SW 1271 (cell line): Measurements from ENCODE around the gene MAN2A1.

Experiments
- DNase-seq, 2 experiments: peaks; one replicate each; lab custom pipeline; 2025; lab: John Stamatoyannopoulos, UW

Gene MAN2A1

DNA sequence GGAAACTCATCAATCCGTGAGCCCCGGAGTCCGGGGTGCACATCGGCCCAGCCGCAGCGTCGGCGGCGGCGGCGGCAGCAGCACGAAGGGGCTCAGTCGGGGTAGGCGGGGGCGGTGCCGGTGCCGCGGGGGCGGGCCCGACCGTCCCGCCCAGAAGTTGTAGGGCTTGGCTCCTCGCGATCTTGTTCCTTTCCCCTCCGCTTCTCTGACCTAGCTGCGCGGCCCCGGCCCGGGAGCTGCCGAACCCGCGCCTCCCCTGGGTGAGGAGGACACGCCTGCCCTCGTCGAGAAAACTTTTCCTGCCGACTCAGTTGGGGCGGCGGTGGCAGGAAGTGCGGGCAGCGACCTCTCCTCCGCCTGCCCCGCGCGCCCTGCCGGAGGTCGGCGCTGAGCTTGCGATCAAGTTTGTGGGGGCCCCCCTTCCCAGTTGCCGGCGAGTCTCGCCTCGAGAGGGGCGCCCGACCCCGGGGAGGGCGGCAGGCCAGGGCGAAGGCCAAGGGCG lies at the start of gene MAN2A1:
TSS of gene MAN2A1 (plus strand) at position 188 of the 502 bp plus-strand sequence. CDS start 491 bp downstream, outside the sequence.
- peak; percentile 29 to 80 for DNase-seq

DNA sequence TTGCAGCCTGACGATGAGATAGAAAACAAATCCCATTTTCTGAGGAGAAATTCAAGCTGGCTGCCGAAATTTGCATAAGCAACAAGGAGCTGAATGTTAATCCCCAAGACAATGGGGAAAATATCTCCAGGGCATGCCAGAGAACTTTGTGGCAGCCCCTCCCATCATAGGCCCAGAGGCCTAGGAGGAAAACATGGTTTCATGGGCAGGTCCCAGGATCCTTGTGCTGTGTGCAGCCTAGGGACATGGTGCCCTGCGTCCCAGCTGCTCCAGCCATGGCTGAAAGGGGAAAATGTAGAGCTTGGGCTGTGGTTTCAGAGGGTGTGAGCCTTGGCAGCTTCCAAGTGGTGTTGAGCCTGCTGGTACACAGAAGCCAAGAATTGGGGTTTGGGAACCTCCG lies 48.8 kb upstream of the MAN2A1 start:
- no peak for DNase-seq

DNA sequence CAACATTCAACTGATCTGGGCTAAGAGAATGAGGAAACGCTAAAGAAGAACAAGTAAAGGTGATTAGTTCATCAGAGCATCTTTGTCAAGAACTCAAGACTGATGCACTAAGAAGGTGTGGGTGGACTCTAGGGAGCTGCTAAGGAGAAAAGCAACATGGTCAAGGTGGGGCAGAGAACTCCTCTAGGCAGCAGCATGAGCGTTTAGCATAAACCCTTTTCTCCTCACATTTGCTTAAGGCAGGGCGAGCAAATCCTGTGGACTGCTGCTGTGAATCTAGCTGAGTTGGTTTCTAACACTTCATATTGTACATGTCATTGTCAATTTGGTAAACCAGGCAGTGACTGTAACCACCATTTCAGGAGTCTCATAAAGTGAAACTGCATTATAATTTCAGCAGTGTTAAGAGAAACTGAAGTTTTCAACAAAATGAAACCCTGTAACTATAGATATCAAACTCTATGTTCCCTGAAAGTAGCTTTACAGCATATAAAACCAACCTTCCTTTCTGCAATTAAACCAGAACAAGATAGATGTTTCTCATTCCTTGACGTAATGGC lies 45.9 kb upstream of the MAN2A1 start:
- no peak for DNase-seq

DNA sequence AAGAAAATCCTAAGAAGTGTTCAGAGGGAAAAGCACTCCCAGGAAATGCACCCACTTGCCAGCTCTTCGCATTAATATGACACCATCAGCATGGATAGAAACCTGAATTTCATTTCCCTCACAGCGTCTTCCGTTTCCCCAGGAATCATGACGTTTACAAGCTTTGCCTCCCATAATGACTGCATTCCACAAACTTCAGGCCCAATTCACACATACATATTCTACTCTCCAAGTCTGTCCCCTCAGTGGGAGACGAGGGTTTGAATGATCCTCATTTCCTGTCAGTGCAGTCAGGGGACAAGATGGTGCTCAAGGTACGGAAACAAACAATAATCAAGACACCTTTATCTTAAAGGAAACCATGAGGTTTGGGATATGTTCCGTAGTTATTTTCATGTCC lies 44.9 kb upstream of the MAN2A1 start:
- DNase-seq = no peak

DNA sequence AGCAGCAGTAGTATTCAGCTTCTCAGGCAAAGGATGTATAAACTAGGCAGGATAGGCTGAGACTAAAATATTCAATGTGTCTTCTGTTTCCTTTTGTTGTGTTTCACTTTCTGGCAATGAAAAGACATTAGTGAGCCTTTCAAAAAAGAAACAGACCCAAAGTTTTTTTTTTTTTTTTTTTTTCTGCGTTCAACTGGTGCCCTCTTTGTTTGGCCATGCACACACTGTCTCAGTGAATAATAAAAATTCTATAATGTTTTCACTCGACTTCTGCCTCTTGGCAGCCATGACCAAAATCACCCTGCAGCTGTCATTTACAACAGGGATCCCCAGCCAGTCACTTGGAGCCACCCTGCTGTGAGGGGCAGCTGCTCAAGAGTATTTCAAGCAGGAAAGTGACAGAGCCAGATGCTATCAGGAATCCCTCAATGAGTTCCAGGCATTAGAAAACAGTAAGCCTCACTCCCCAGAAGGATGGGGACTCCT lies 44.0 kb upstream of the MAN2A1 start:
- no peak for DNase-seq

DNA sequence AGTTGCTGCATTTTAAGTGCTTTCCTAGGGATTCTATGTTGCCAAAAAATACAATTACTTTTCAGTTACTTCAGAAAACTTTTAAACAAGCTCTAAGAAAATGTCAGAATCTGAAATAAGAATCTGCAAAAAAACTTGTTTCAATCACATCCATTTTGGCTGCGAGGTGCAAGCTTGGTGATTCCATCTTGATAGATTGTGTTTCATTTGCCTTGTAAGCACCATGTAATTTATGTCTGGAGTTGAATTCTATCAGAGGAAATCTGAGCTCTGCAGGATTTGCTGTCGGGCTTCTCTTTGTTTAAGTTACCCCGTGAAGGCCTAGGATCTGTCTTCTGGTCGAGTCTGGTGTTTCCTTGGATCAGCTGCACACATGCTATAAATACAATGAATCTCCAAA lies 40.4 kb upstream of the MAN2A1 start:
- no peak for DNase-seq

DNA sequence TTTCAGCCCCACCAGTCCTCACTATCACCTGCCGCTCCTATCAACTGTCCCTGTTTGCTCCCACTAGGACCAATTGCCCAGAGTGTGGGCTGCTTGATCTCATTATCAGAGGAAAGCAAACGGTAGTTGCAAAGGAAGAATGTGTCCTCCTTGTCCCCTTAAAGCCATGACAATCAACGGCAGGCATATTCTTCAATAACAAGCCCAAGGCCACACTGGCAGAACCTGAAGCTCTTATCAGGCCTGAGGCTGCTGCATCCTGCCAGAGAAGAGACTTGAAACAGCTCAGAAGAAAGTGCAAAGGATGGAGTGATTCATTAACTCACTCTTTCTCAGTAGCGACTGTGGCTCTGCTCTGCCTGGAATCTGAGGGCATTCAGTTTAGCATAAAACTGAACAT lies 39.2 kb upstream of the MAN2A1 start:
- no peak for DNase-seq

DNA sequence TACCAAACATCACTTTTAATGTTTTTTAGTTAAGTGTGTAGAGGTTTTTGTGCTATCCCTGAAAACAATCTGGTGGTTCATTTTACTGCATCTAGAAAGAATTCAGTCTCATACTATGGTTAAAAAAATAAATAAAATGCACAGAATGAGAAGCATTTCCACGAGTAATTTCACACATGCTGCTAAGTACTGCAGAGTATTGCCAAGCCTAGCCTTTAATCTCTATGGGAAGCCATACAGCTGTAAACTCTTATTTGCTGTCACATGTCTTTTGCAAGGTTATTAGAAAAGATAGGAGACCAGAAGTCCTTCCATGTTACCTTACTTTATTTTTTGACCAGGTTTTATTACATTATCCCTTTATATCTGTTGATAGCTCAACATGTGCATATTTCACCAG lies 37.6 kb upstream of the MAN2A1 start:
- no peak for DNase-seq

DNA sequence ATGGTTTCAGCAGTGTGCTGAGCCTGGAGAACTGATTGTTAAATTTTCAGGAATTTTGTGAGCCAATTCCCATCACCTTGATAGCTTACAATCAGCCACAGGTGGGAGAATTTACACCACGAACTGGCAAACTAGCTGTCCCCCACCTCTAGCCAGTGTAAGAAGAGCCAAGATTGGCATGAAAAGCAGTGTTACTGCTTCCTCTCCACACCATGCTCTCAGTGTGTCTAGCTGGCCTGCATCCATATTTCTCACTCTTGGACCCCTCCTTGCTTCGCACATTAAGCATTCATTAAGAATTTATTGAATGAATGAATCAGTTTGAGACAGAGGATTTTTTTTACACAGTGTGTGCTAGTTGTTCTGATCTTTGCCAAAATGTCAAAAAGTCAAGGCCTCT lies 36.7 kb upstream of the MAN2A1 start:
- DNase-seq = no peak

DNA sequence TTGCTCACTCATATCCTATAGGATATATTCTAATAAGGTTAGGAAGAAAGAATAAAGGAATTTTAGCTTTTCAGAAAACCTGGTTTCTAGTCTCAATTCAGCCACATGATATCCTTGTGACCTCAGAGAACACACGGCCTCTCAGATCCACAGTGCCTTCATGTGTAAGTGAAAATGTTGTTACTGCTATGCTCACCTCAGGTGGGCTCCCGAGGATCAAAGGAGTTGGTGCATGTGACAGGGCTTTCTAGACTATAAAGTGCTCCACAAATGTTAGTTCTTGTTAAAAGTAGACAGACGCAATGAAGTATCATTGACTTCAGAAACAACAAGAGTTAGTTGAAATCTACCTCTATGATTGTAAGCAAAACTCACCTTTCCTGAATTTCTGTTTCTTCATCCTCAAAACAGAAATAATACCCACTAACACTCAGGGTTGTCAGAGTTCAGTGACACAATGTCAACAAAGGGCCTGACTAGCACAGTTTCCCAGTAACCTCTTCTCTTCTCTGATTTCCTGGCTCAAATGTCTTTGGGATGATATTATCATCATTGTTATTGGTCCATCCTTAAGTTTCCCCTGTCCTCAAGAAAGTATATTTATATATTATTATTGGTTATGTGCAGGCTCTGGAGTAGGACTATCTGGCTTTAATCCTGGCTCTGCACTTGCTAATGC lies 36.0 kb upstream of the MAN2A1 start:
- no peak for DNase-seq

DNA sequence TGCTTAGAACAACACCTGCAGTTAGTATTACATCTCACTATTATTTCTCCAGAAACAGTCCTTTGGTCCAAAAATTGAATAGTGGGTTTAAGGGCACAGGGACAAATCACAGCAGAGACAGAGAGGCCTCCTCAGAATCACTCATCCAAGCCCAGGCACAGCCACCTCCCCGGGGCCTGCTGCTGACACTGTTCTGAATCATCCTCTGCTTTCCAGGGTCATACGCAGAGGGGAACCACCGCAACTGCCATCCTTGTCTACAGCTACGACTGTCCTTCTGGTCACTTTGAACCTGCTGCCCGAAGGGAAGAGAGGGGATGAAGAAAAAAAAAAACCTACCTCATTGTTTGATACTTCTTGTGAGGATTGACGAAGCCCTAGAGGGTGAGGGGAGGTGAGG lies 35.3 kb upstream of the MAN2A1 start:
- DNase-seq = no peak

DNA sequence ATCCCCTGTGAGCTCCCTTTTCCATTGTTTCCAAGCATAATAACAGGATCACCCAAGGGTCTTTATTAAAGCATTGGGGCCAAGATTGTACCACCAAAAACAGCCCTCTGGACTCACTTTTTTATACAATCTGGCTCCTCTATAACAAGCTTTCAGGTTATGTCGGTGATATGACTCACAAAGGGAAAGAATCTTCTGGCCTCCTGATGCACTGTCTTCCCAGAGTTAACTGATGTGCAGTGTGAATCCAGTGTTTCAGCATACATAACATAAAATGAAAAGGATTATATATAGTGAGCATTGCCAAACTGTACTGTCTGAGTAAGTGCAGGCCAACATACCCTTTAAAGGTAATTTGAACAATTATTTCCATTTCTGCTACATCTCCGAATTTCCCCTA lies 33.9 kb upstream of the MAN2A1 start:
- DNase-seq = no peak

DNA sequence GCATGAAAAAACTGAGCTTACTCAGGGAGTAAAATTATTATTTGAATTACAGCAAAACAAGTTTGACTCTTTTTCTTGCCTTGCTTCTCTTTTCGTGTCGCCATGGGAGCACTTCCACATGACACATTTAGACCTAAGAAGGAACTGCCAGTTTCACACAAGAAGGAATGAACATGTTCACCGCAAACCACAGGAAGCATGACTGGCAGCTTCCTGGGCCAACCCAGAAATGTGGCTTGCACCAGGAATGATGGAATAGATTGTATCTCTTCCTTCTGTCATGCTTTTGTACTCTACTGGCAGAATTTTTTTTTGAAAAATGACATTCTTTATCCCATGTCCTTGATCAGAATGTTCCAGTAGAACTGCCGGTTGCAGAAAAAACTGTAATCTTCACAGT lies 32.9 kb upstream of the MAN2A1 start:
- DNase-seq = no peak

DNA sequence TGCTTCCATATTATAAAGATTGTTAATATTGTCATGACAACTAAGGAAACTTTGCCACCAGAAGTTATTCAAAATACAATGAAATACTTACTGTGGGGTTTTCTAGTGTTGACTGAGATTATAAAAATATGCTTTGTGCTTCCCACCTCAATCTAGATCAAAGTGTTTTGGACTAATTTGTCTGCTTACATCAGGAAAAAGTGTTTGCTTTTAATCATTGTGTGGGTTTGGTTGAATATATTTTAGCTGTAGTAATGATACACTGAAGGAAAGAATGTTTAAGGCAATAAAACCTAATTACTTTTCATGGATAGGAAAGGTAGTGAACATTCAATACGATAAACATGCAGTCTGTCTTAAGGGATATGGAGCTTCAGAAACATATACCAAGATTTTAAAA lies 29.8 kb upstream of the MAN2A1 start:
- no peak for DNase-seq

DNA sequence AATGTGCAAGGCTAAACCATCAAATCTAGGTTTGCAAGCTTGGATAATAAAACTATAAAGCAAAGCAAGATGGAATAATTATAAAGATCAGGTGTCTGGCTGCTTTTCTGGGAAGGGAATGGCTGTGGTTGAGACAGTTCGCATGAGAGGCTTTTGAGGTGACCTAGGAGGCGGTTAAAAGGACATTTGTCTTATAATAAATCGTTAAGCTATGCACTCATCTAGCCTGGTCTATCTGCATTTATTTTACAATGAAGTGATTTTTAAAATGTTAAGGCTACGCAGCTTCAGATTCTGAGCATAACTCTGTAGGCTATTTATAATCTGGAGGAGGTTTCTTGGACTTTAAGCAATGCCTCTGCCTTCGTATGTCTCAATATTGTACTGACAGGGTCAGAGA lies 29.4 kb upstream of the MAN2A1 start:
- no peak for DNase-seq

DNA sequence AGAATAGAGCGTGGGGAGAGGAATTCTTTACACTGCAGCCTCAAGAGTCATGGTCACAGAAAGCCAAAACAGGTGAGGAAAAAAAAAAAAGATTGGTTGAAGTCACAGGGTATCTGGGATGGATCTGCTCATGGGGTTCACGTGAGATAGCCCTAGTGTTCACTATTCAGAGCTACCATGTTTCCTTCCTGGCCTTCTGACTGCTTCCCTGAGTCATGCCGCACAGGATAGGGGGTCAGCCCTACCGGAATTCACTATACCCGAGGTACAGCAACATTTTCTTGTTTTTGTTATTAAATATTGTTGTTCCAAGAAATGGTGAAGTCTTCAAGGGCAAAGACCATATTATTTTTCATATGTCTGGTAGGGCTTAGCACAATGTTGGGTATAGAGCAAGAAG lies 21.5 kb upstream of the MAN2A1 start:
- DNase-seq = no peak

DNA sequence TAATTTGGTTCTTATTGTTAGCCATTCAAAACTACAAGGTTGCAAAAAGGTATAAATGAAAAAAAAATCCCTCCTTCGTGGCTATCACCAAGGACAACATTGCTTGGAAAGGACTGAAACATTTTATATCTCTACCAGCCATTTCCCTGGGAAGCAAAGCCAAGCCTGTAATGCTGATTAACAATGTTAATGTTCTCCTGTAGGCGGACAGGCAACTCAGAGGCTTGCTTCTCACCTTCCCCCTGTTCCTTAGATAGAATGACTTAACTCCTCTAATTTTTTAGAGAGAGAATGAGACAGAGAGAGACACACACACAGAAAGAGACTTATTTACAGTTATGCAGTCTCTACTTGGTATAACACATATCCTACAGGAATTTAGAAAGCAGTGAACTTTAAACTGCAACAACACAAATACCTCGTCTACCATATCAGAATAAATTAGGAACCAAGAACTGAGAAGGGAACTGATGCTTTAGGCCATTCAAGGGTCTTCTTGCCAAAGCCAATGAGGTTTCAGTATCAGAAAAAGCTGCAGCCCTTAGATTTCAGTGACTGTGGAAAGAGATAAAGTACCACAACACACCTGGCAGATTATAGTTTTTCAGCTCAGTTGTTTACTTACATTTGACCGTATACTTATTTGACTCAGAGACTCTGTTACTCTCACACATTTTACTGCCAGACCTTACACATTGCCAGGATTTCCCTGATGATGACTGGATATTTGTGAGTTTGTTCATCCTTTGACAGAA lies 20.9 kb upstream of the MAN2A1 start:
- no peak for DNase-seq

DNA sequence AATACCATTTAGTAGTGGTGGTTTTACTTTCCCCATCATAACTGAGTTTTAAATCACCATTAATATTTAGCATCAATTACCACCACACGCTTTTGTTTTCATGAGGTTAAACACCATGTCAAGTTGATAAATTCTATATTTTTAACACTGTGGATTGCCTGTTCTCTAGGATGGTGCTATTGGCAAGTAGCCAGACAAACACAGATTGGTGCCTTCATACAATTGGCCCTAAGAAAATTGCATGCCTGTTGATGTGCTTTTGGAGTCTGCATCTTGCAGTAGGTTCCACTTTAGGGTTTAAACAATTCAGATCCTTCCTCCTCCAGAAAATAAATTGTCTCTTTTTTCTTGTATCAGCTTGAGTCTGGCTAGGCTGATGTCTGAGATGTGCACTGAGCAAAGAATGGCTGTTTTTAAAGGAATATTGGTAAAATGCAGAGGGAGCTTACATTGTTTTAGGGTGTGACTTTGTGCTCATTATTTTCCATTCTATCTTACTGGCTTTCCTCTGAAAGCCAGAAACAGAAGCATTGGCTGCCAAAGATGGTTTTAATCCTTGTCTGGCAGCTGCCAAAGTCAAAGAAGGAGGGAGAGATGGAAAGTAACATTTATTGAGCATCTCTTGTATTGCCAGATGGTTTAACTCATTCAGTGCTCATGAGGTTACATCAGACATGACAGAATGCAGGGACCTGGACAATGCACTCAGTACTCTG lies 19.6 kb upstream of the MAN2A1 start:
- no peak for DNase-seq

DNA sequence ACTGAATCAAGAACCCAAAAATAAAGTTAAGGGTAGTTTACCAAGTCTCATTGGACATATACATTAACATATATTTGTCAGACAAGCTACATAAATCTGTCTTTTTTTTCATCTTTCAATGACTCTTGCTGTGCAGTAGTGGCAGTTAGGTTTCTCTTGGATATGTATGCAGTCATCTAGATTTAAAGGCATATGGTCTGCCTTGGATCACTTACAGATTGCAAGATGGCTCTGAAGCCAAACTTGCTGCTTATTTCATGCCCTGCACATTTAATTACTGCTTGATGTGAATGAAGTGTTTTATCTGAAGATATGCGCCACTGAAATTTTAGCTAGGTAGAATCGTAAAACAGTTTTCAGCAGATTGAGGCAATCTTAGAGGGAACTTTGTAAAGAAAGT lies 18.6 kb upstream of the MAN2A1 start:
- DNase-seq = no peak

DNA sequence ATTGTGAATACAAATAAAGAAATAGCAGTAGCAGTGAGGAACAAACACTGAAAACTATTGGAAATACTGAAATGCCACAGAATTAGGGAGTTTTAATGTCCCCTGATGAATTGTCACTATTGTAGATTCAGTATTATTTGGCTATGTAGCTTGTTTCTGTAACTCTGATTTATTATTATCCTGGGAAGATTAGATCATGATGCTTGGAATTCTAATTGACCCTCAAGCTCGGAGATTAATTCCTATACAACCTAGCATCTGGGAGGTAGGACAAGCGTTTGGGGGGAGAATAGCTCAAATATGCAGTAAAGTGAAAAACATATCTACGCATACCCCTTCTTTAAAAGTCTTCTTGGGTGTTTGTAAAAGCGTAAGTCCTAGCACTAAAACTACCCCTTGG lies 15.1 kb upstream of the MAN2A1 start:
- DNase-seq = no peak

DNA sequence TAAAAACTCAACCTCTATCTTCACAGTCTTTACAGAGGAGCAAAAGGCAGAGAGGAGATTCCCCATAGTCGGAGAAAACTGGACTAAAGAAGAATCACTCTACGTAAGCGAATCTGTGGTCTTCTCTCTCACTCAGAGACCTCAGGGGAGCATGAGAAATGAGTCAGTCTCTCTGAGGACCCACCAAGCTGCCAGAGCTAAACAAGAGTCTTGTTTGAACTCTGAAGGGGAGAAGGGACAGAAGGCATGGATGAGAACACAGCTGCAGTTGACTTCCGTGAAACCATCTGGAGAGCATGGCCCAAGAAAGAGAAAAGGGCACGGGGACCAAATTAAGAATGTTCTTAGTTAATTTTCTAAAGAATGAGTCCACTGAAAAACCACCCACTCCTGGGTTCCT lies 12.8 kb upstream of the MAN2A1 start:
- DNase-seq = no peak

DNA sequence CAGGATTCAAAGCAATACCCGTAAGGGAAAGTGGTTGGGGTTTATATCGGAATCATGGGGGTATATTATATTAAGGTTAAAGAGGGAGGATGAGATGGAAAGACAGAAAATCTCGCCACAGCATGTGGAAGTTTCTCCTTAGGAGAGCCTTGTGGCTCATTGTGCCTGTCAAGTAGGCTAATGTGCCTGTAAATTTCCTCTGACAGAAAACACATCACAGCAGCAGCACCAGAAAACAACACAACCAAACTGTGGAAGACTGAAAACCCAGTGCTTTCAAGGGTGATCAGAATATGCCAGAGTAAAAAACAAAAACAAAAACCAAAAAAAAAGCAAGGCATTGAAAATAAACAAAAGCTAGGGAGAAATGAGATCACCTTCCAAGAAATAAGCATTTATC lies 11.3 kb upstream of the MAN2A1 start:
- DNase-seq = no peak

DNA sequence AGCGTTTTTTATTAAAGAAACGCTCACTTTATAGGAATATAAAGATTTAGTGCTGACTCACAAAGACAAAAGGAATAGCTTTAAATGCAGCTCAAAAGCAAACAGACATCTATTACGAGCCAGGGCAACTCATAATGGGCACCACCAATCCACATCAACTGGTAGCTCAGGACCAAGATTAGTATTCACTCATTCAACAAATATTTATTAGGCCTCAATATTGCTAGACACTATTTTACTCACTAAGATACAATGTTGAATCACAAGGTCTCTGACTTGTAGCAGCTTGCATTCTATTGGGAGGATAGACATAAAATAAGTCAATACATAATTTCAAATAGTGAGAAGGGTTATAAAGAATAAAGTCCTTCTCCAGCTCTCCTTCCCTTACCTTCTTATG lies 8.0 kb upstream of the MAN2A1 start:
- no peak for DNase-seq
